H1 (cell line): Measurements from ENCODE around the gene PIGX. TPM values are rescaled to one million over a fixed set of nuclear protein-coding genes. Genes with fewer than 3 reads are reported as not detected.

Experiments used
- CTCF ChIA-PET: fragments of 300-600 bp; sonication (Branson Sonifier 250); formaldehyde crosslinking; loops from one replicate; lab custom pipeline; 2021; ENCODE audit not compliant: partially characterized antibody; lab: Charles Lee
- POLR2A ChIA-PET: fragments of 300-600 bp; sonication (Branson Sonifier 250); formaldehyde crosslinking; loops from one replicate; lab custom pipeline; 2021; ENCODE audit warnings: inconsistent platforms; ENCODE audit not compliant: partially characterized antibody; lab: Charles Lee
- DNase-seq, 2 experiments: peaks; one replicate each; pipeline versions ENCODE4 v3.0.0 to v3.0.0-alpha.2; 2010 to 2022; ENCODE audit warnings: low spot score in 2 of 2, low read depth in 1 of 2, mixed read lengths in 1 of 2
- FAIRE-seq: peaks from 2 replicates; lab custom pipeline; 2011; peaks lifted over from hg19 to GRCh38; lab: Jason Lieb, UNC
- H2AFZ ChIP-seq: 2 replicates; pipeline ENCODE4 v1.8.1; 2012; ENCODE audit warnings: low read length, inconsistent platforms
- H2AK5ac ChIP-seq: 2 replicates; pipeline ENCODE4 v1.6.1; 2013; ENCODE audit warnings: low read depth, low read length
- H2BK120ac ChIP-seq: replicated peaks from 2 replicates; pipeline ENCODE3; 2013; ENCODE audit warnings: low read depth, low read length, inconsistent platforms
- H2BK12ac ChIP-seq: 2 replicates; pipeline ENCODE4 v1.6.1; 2013; ENCODE audit warnings: low read depth, low read length
- H2BK15ac ChIP-seq: 2 replicates; pipeline ENCODE4 v1.6.1; 2013; ENCODE audit warnings: low read length
- H2BK20ac ChIP-seq: 2 replicates; pipeline ENCODE4 v1.6.1; 2013; ENCODE audit warnings: low read length
- H2BK5ac ChIP-seq: 2 replicates; pipeline ENCODE4 v1.6.1; 2013; ENCODE audit warnings: low read depth, low read length
- H3K14ac ChIP-seq: 2 replicates; pipeline ENCODE4 v1.6.1; 2013; ENCODE audit warnings: inconsistent platforms; ENCODE audit not compliant: insufficient read length
- H3K18ac ChIP-seq: 2 replicates; pipeline ENCODE4 v1.6.1; 2013; ENCODE audit warnings: low read length; ENCODE audit errors: extremely low read depth
- H3K23ac ChIP-seq: 2 replicates; pipeline ENCODE4 v1.6.1; 2013; ENCODE audit warnings: inconsistent platforms; ENCODE audit not compliant: insufficient read length
- H3K23me2 ChIP-seq: 2 replicates; pipeline ENCODE4 v1.6.1; 2013; ENCODE audit warnings: low read depth, low read length
- H3K27ac ChIP-seq: 2 replicates; pipeline ENCODE4 v1.6.1; 2011; ENCODE audit warnings: low read depth, low read length, inconsistent platforms
- H3K27me3 ChIP-seq, 4 experiments: replicated peaks in 1 of 4; 1 replicate in 1 of 4; 2 replicates in 3 of 4; pipeline versions ENCODE4 v1.6.1 to v1.8.1; 2011 to 2013; ENCODE audit warnings: low read length in 3 of 4, mild to moderate bottlenecking in 3 of 4, inconsistent platforms in 2 of 4, mixed read lengths in 2 of 4, moderate library complexity in 1 of 4; ENCODE audit not compliant: control insufficient read depth in 3 of 4, insufficient read depth in 3 of 4; ENCODE audit errors: extremely low read depth in 1 of 4
- H3K36me3 ChIP-seq, 4 experiments: 2 replicates each; pipeline versions ENCODE4 v1.6.1 to v1.8.1; 2011 to 2013; ENCODE audit warnings: mild to moderate bottlenecking in 4 of 4, low read length in 3 of 4, moderate library complexity in 2 of 4, control low read depth in 1 of 4, inconsistent platforms in 1 of 4; ENCODE audit not compliant: insufficient read depth in 4 of 4, control insufficient read depth in 2 of 4
- H3K4ac ChIP-seq: replicated peaks from 2 replicates; pipeline ENCODE3; 2013; ENCODE audit warnings: low read length, low read depth, mixed read lengths, inconsistent platforms; ENCODE audit not compliant: insufficient read length
- H3K4me1 ChIP-seq, 4 experiments: replicated peaks in 1 of 4; 1 replicate in 1 of 4; 2 replicates in 3 of 4; pipeline versions ENCODE4 v1.6.1 to v1.8.1; 2011 to 2013; ENCODE audit warnings: low read length in 3 of 4, inconsistent platforms in 2 of 4, mixed read lengths in 1 of 4; ENCODE audit not compliant: insufficient read depth in 4 of 4, control insufficient read depth in 3 of 4
- H3K4me2 ChIP-seq, 2 experiments: 2 replicates each; pipeline versions ENCODE4 v1.6.1 to v1.8.1; 2011 to 2013; ENCODE audit warnings: low read depth in 2 of 2, low read length in 2 of 2, control low read depth in 1 of 2, inconsistent platforms in 1 of 2, mild to moderate bottlenecking in 1 of 2; ENCODE audit not compliant: insufficient read depth in 1 of 2
- H3K4me3 ChIP-seq, 4 experiments: fragments of 200-600, 300-600 bp in 1 of 4; sonication (generic), shearing (Covaris generic), sonication (Bioruptor Twin) in 1 of 4; 2 replicates each; pipeline versions ENCODE4 v1.5.1 to v1.8.1; 2011 to 2016; ENCODE audit warnings: low read length in 4 of 4, low read depth in 3 of 4, control low read depth in 2 of 4, inconsistent platforms in 2 of 4, mild to moderate bottlenecking in 2 of 4, mixed read lengths in 1 of 4, moderate library complexity in 1 of 4; ENCODE audit not compliant: insufficient read depth in 2 of 4; ENCODE audit errors: extremely low read depth in 1 of 4
- H3K56ac ChIP-seq: replicated peaks from 2 replicates; pipeline ENCODE3; 2013; ENCODE audit warnings: low read depth, mild to moderate bottlenecking, mixed read lengths, low read length, inconsistent platforms; ENCODE audit not compliant: insufficient read length
- H3K79me1 ChIP-seq: 2 replicates; pipeline ENCODE4 v1.6.1; 2013; ENCODE audit warnings: low read depth, low read length, control low read depth
- H3K79me2 ChIP-seq, 2 experiments: 2 replicates each; pipeline versions ENCODE4 v1.6.1 to v1.8.1; 2012 to 2013; ENCODE audit warnings: low read length in 2 of 2, mild to moderate bottlenecking in 2 of 2, inconsistent platforms in 1 of 2; ENCODE audit not compliant: insufficient read depth in 2 of 2, control insufficient read depth in 1 of 2
- H3K9ac ChIP-seq, 4 experiments: replicated peaks in 1 of 4; 1 replicate in 1 of 4; 2 replicates in 3 of 4; pipeline versions ENCODE4 v1.6.1 to v1.8.1; 2011 to 2013; ENCODE audit warnings: low read depth in 3 of 4, low read length in 3 of 4, control low read depth in 2 of 4, mild to moderate bottlenecking in 2 of 4, moderate library complexity in 2 of 4, inconsistent platforms in 1 of 4; ENCODE audit errors: extremely low read depth in 1 of 4
- H3K9me3 ChIP-seq, 2 experiments: 2 replicates each; pipeline versions ENCODE4 v1.6.1 to v1.8.1; 2012 to 2013; ENCODE audit warnings: mild to moderate bottlenecking in 2 of 2, moderate library complexity in 2 of 2, control low read depth in 1 of 2, inconsistent platforms in 1 of 2, low read depth in 1 of 2, low read length in 1 of 2, mixed read lengths in 1 of 2; ENCODE audit not compliant: insufficient read depth in 2 of 2
- H4K20me1 ChIP-seq, 2 experiments: replicated peaks in 1 of 2; 2 replicates each; pipeline versions ENCODE3 to v1.8.1; 2011 to 2013; ENCODE audit warnings: inconsistent platforms in 2 of 2, low read length in 2 of 2, mild to moderate bottlenecking in 1 of 2; ENCODE audit not compliant: insufficient read depth in 2 of 2, control insufficient read depth in 1 of 2
- H4K5ac ChIP-seq: 2 replicates; pipeline ENCODE4 v1.6.1; 2013; ENCODE audit warnings: low read length, low read depth, mixed read lengths, inconsistent platforms; ENCODE audit not compliant: insufficient read length
- H4K8ac ChIP-seq: 2 replicates; pipeline ENCODE4 v1.8.0; 2013; ENCODE audit warnings: mild to moderate bottlenecking, moderate library complexity, low read length, inconsistent platforms; ENCODE audit not compliant: insufficient read depth; ENCODE audit errors: extremely low read depth
- H4K91ac ChIP-seq: replicated peaks from 2 replicates; pipeline ENCODE3; 2013; ENCODE audit warnings: low read length, mixed read lengths, inconsistent platforms; ENCODE audit not compliant: insufficient read length
- CTBP2 ChIP-seq: IDR thresholded peaks from 2 replicates; pipeline ENCODE4 v1.7.0; 2011; ENCODE audit warnings: borderline replicate concordance, mild to moderate bottlenecking, moderate library complexity, mixed read lengths, low read length; ENCODE audit not compliant: insufficient read depth, insufficient read length
- GABPA ChIP-seq: IDR thresholded peaks from 2 replicates; pipeline ENCODE4 v1.6.1; 2011; ENCODE audit warnings: mild to moderate bottlenecking, low read length, moderate library complexity, borderline replicate concordance; ENCODE audit not compliant: insufficient read depth
- GTF2F1 ChIP-seq: IDR thresholded peaks from 2 replicates; pipeline ENCODE4 v1.6.1; 2012; ENCODE audit warnings: low read depth, low read length, improper control_type of control experiment, borderline replicate concordance
- RNF2 ChIP-seq: fragments of 200-900, 300-1000 bp; sonication (generic); IDR thresholded peaks from 2 replicates; pipeline ENCODE4 v1.7.1; 2016; ENCODE audit warnings: borderline replicate concordance, low read depth, mild to moderate bottlenecking, antibody characterized with exemption, low read length; ENCODE audit not compliant: poor library complexity, severe bottlenecking; ENCODE audit errors: missing control alignments
- SIX5 ChIP-seq: IDR thresholded peaks from 2 replicates; pipeline ENCODE4 v1.6.1; 2011; ENCODE audit warnings: mild to moderate bottlenecking, low read depth, low read length
- SRF ChIP-seq: IDR thresholded peaks from 2 replicates; pipeline ENCODE4 v1.6.1; 2011; ENCODE audit warnings: mild to moderate bottlenecking, low read depth, low read length, moderate library complexity
- TAF1 ChIP-seq: IDR thresholded peaks from 2 replicates; pipeline ENCODE4 v1.6.1; 2011; ENCODE audit warnings: mild to moderate bottlenecking, low read depth, low read length
- WGBS, 2 experiments: shearing (Covaris generic) in 1 of 2; methylation state at CpG; one replicate each; pipeline versions ENCODE4 v1.1.6 to v1.1.7; 2013 to 2015; ENCODE audit warnings: low lambda C conversion rate in 2 of 2, mixed read lengths in 2 of 2, inconsistent platforms in 1 of 2, low coverage in 1 of 2, missing lambda C conversion rate in 1 of 2; ENCODE audit not compliant: insufficient replicate concordance in 2 of 2, insufficient coverage in 1 of 2, insufficient read length in 1 of 2; ENCODE audit errors: extremely low coverage in 1 of 2, missing lambda C conversion rate in 1 of 2; 5-methylcytosine and 5-hydroxymethylcytosine counted together
- polyA plus RNA-seq, 7 experiments: library from polyadenylated mRNA; depleted of rRNA in 3 of 7; stranded (reverse) in 5 of 7; unstranded in 2 of 7; fragments of >200 nt in 5 of 7; fragments of 200-250 nt in 2 of 7; gene quantifications; 1 replicate in 5 of 7; 2 replicates in 1 of 7; 4 replicates in 1 of 7; pipeline versions ENCODE4 v1.2.1 to v1.2.3, GENCODE V29; 2011 to 2013; ENCODE audit warnings: missing spikeins in 2 of 7, mixed read lengths in 2 of 7
- total RNA-seq: library from RNA; stranded (reverse); fragmentation: NEBNext Ultra II Directional; extraction: Animal tissue kit (Norgen Biotek cat#: 25700); gene quantifications from 2 replicates; pipeline ENCODE4 v1.2.1, GENCODE V29; 2021
- TF ChIP-seq, protein P1 (sequence below): IDR thresholded peaks from 2 replicates; pipeline ENCODE4 v1.6.1; 2011; ENCODE audit warnings: low read depth, mild to moderate bottlenecking, low read length; ENCODE audit not compliant: insufficient read depth

The PIGX gene
- total and polyA plus RNA-seq, 2 of the 8 experiments (the other 6 are each of a cell fraction or from before 2014, with no cell fraction given): 7.0 to 14.9 TPM

DNA sequence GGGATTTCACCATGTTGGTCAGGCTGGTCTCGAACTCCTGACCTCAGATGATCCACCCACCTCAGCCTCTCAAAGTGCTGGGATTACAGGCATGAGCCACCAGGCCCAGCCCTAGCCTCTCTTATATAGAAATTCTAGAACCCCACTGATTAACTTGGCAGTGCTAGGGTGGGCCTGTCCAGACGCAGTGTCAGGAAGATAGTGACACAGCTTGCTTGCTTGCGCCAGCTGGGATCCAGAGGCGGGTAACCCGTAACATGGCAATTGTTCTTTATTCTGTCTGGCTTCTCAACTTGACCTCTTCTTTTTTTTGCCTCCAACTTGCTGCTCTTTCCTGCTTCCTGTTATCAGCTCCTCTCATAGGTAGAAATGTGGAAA is 16.3 kb upstream of the PIGX start:
- H2BK5ac ChIP-seq: no peak overlapping the region
- 87% methylated on average over 5 of the region's 5 CpGs; no CpG with 5 or more reads in 1 of the 2 experiments for WGBS, 2 experiments
- no peak for FAIRE-seq

More for the DNA sequence above, 16.3 kb upstream of the PIGX start:
- no peak for TF ChIP-seq RNF2
- TF ChIP-seq TAF1: no peak
- TF ChIP-seq SRF: no peak
- no peak for TF ChIP-seq SIX5
- TF ChIP-seq GABPA: no peak
- TF ChIP-seq GTF2F1: no peak
- TF ChIP-seq, protein P1, sequence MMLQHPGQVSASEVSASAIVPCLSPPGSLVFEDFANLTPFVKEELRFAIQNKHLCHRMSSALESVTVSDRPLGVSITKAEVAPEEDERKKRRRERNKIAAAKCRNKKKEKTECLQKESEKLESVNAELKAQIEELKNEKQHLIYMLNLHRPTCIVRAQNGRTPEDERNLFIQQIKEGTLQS: no peak
- no peak for TF ChIP-seq CTBP2
- Histone ChIP-seq H3K18ac (no peak overlapping the region), H3K23ac (no peak overlapping the region), H2BK120ac (no peak overlapping the region), H2BK20ac (no peak overlapping the region), H3K27me3 (no peaks in the 10 kb centered on the region), H3K23me2 (peaks cover 14% of the 10 kb centered on the region; the same call in 1 of the 2 replicates), H3K4me1 (no peaks in the 10 kb centered on the region), H3K36me3 (no peaks in the 10 kb centered on the region), H4K8ac (no peak overlapping the region), H3K27ac (no peak overlapping the region), H3K4ac (no peak overlapping the region), H2AK5ac (no peak overlapping the region), H3K4me2 (no peak overlapping the region), H3K9ac (no peak overlapping the region), H4K20me1 (peaks cover 0 to 6% of the 10 kb centered on the region in 2 experiments), H3K79me1 (no peaks in the 10 kb centered on the region), H3K14ac (no peak overlapping the region), H2AFZ (no peak overlapping the region), H2BK15ac (no peak overlapping the region), H4K5ac (no peak overlapping the region), H3K79me2 (no peaks in the 10 kb centered on the region), H2BK12ac (no peak overlapping the region), H3K4me3 (no peak overlapping the region), H4K91ac (no peak overlapping the region), H3K56ac (no peak overlapping the region), H3K9me3 (no peaks in the 10 kb centered on the region)
- no peak for DNase-seq
- CTCF ChIA-PET: interaction anchor here (1.2 kb wide), 1 partner anchor 12 kb away, joined by 3 read pairs; no protein-coding TSS in a partner anchor
- POLR2A ChIA-PET: no interaction called here
